ENCODE data around the gene PLCD1. TPM values are rescaled to one million over a fixed set of nuclear protein-coding genes. Genes with fewer than 3 reads are reported as not detected.
A peak's percentile ranks its signal among the peaks of the same experiment; 100 is the strongest.

PLCD1 gene
- total RNA-seq, 1 donor from 2014 or later, result 6.5 TPM

- DNase-seq (no peak), ATAC-seq (ENCODE audit: low read depth) (no peak)
- peaks cover 31% of the 10 kb centered on the region for H3K36me3 Mint-ChIP-seq (ENCODE audit: low read depth)
- H3K27me3 Mint-ChIP-seq, result no peaks in the 10 kb centered on the region
- H3K4me3 Mint-ChIP-seq, result no peak overlapping the region
- TF ChIP-seq CTCF (IDR thresholded peaks at IDR 0.05), result no peak
- POLR2A ChIA-PET, result no interaction called here
- intact Hi-C loops (cut with micrococcal nuclease), result loop anchor here (1.0 kb wide), 1 partner anchor 29 kb away; no protein-coding TSS in a partner anchor
- no peak overlapping the region for H3K27ac Mint-ChIP-seq
- H3K9me3 Mint-ChIP-seq, result no peaks in the 10 kb centered on the region
- H3K4me1 Mint-ChIP-seq, result peaks cover 17% of the 10 kb centered on the region
- CTCF ChIA-PET, result interaction anchor here (4.0 kb wide), 1 partner anchor 29 kb away, joined by 25 read pairs; no protein-coding TSS in a partner anchor
These were observed 26.5 kb downstream of the PLCD1 start for GRCh38 chr3:38002940-38003339.

GRCh38 chr3:38002291-38002876 lies 27.1 kb downstream of the PLCD1 start:
- Mint-ChIP-seq H3K4me3 (no peak overlapping the region), H3K9me3 (no peaks in the 10 kb centered on the region), H3K4me1 (peaks cover 18% of the 10 kb centered on the region), H3K27me3 (no peaks in the 10 kb centered on the region), H3K36me3 (ENCODE audit: low read depth) (peaks cover 31% of the 10 kb centered on the region), H3K27ac (no peak overlapping the region)
- POLR2A ChIA-PET, result no interaction called here
- DNase-seq (no peak), ATAC-seq (ENCODE audit: low read depth) (no peak)
- TF ChIP-seq CTCF (IDR thresholded peaks at IDR 0.05), result no peak
- CTCF ChIA-PET, result interaction anchor here (1.0 to 4.0 kb wide), 2 partner anchors 28 to 32 kb away, joined by 3 to 25 read pairs; no protein-coding TSS in a partner anchor
- intact Hi-C loops (cut with micrococcal nuclease), result no loop called here

- Mint-ChIP-seq H3K4me1 (peaks cover 23% of the 10 kb centered on the region), H3K36me3 (ENCODE audit: low read depth) (peaks cover 31% of the 10 kb centered on the region)
- intact Hi-C loops (cut with micrococcal nuclease), result no loop called here
These were observed 27.9 kb downstream of the PLCD1 start for GRCh38 chr3:38001456-38002081.

GRCh38 chr3:38000965-38001455 lies 28.4 kb downstream of the PLCD1 start:
- Mint-ChIP-seq H3K4me1 (peaks cover 27% of the 10 kb centered on the region), H3K27ac (no peak overlapping the region)

More at GRCh38 chr3:38001456-38002081, 27.9 kb downstream of the PLCD1 start:
- Mint-ChIP-seq H3K4me3 (no peak overlapping the region), H3K9me3 (no peaks in the 10 kb centered on the region), H3K27me3 (no peaks in the 10 kb centered on the region), H3K27ac (no peak overlapping the region)
- DNase-seq (no peak), ATAC-seq (ENCODE audit: low read depth) (no peak)
- TF ChIP-seq CTCF (IDR thresholded peaks at IDR 0.05), result no peak
- CTCF ChIA-PET, result interaction anchor here (1.0 to 4.0 kb wide), 4 partner anchors 27 to 38 kb away, joined by 3 to 25 read pairs (median 3); partner anchors contain the start of gene DLEC1
- POLR2A ChIA-PET, result no interaction called here

More at GRCh38 chr3:38000965-38001455, 28.4 kb downstream of the PLCD1 start:
- no peaks in the 10 kb centered on the region for H3K27me3 Mint-ChIP-seq
- ChIA-PET CTCF (interaction anchor here (1.0 to 4.0 kb wide), 4 partner anchors 27 to 39 kb away, joined by 3 to 25 read pairs (median 3); partner anchors contain the start of gene DLEC1), POLR2A (no interaction called here)
- no peak overlapping the region for H3K4me3 Mint-ChIP-seq
- ATAC-seq (ENCODE audit: low read depth), result no peak
- peaks cover 37% of the 10 kb centered on the region for H3K36me3 Mint-ChIP-seq (ENCODE audit: low read depth)
- peak; percentile 14 for DNase-seq
- no peak for TF ChIP-seq CTCF (IDR thresholded peaks at IDR 0.05)
- intact Hi-C loops (cut with micrococcal nuclease), result no loop called here
- no peaks in the 10 kb centered on the region for H3K9me3 Mint-ChIP-seq

Measured in activated B cell treated with CpG ODN at 0.5 μM for 24 hours (primary cell).